GM13976 (cell line): ENCODE results near the gene PRIMA1.

Experiments used
- DNase-seq: peaks from one replicate; pipeline ENCODE4 v3.0.0; 2012; ENCODE audit warnings: low spot score
- CTCF ChIP-seq: IDR thresholded peaks from 2 replicates; pipeline ENCODE4 v1.5.1; 2012; ENCODE audit warnings: borderline replicate concordance, mild to moderate bottlenecking; ENCODE audit not compliant: insufficient read depth; ENCODE audit errors: extremely low read depth, missing control alignments, control extremely low read depth
- in situ Hi-C: fragments of 300-500 bp; cut with MboI; formaldehyde crosslinking; loops from one replicate; pipeline ENCODE4 v1.12.0; 2022; ENCODE audit warnings: low sequenced_read_pairs, mixed read lengths, inconsistent platforms; ENCODE audit not compliant: unreplicated experiment

PRIMA1 gene

GRCh38 chr14:93759719-93760307 is 28.5 kb downstream of the PRIMA1 start:
- DNase-seq, result no peak
- in situ Hi-C loops, result no loop called here

GRCh38 chr14:93757206-93757605 is 31.1 kb downstream of the PRIMA1 start:
- in situ Hi-C loops, result no loop called here
- no peak for DNase-seq
- TF ChIP-seq CTCF, result no peak

More at GRCh38 chr14:93759719-93760307, 28.5 kb downstream of the PRIMA1 start:
- no peak for TF ChIP-seq CTCF

GRCh38 chr14:93753647-93754046 is 34.6 kb downstream of the PRIMA1 start:
- in situ Hi-C loops, result no loop called here
- no peak for TF ChIP-seq CTCF
- DNase-seq, result no peak

GRCh38 chr14:93752980-93753561 is 35.2 kb downstream of the PRIMA1 start:
- TF ChIP-seq CTCF, result no peak
- no peak for DNase-seq
- in situ Hi-C loops, result no loop called here

GRCh38 chr14:93751946-93752655 is 36.2 kb downstream of the PRIMA1 start:
- no peak for TF ChIP-seq CTCF
- in situ Hi-C loops, result no loop called here
- DNase-seq, result no peak

- TF ChIP-seq CTCF, result no peak
- DNase-seq, result no peak
- in situ Hi-C loops, result no loop called here
Observed at GRCh38 chr14:93749076-93749420, 39.2 kb downstream of the PRIMA1 start.
